Mesenchymal stem cell (in vitro differentiated cells and primary cell): ENCODE results near the gene EDRF1.

Source experiments
- DNase-seq: peaks from one replicate; pipeline ENCODE4 v3.0.0-alpha.2; 2013
- H2AFZ ChIP-seq: one replicate; pipeline ENCODE4 v1.6.1; 2013; ENCODE audit warnings: low read depth, mild to moderate bottlenecking, control low read depth, inconsistent platforms, low read length, moderate library complexity
- H2AK5ac ChIP-seq: 2 replicates; pipeline ENCODE4 v1.6.1; 2013; ENCODE audit warnings: low read length, moderate library complexity, mild to moderate bottlenecking, inconsistent platforms; ENCODE audit not compliant: severe bottlenecking
- H2BK120ac ChIP-seq: one replicate; pipeline ENCODE4 v1.6.1; 2013; ENCODE audit warnings: low read depth, mild to moderate bottlenecking, inconsistent platforms, low read length, moderate library complexity
- H2BK12ac ChIP-seq, 2 experiments: one replicate each; pipeline ENCODE4 v1.6.1; 2013; ENCODE audit warnings: inconsistent platforms in 2 of 2, low read length in 2 of 2, mild to moderate bottlenecking in 2 of 2, moderate library complexity in 2 of 2, control low read depth in 1 of 2
- H2BK15ac ChIP-seq: one replicate; pipeline ENCODE4 v1.6.1; 2013; ENCODE audit warnings: mild to moderate bottlenecking, low read depth, inconsistent platforms; ENCODE audit not compliant: poor library complexity, severe bottlenecking
- H2BK5ac ChIP-seq: 2 replicates; pipeline ENCODE4 v1.6.1; 2013; ENCODE audit warnings: low read depth, mild to moderate bottlenecking, low read length, control low read depth, inconsistent platforms; ENCODE audit not compliant: poor library complexity, severe bottlenecking
- H3K14ac ChIP-seq, 2 experiments: one replicate each; pipeline ENCODE4 v1.6.1; 2013; ENCODE audit warnings: inconsistent platforms in 2 of 2, low read length in 2 of 2, control low read depth in 1 of 2, mild to moderate bottlenecking in 1 of 2, moderate library complexity in 1 of 2
- H3K18ac ChIP-seq, 2 experiments: one replicate each; pipeline ENCODE4 v1.6.1; 2013; ENCODE audit warnings: inconsistent platforms in 2 of 2, low read length in 2 of 2, control low read depth in 1 of 2, low read depth in 1 of 2, mild to moderate bottlenecking in 1 of 2
- H3K23ac ChIP-seq, 2 experiments: one replicate each; pipeline ENCODE4 v1.6.1; 2013; ENCODE audit warnings: inconsistent platforms in 2 of 2, low read length in 2 of 2, mild to moderate bottlenecking in 2 of 2, moderate library complexity in 2 of 2, control low read depth in 1 of 2
- H3K27ac ChIP-seq: 2 replicates; pipeline ENCODE4 v1.5.1; 2013; ENCODE audit warnings: mild to moderate bottlenecking, moderate library complexity, low read length, control low read depth, inconsistent platforms; ENCODE audit not compliant: poor library complexity, severe bottlenecking
- H3K27me3 ChIP-seq, 2 experiments: 2 replicates each; pipeline versions ENCODE4 v1.6.1 to v1.7.0; 2013; ENCODE audit warnings: low read length in 2 of 2, mild to moderate bottlenecking in 2 of 2, moderate library complexity in 2 of 2, control low read depth in 1 of 2, inconsistent platforms in 1 of 2; ENCODE audit not compliant: control insufficient read depth in 1 of 2, insufficient read depth in 1 of 2
- H3K36me3 ChIP-seq, 2 experiments: 2 replicates each; pipeline versions ENCODE4 v1.6.1 to v1.7.0; 2013; ENCODE audit warnings: low read length in 2 of 2, control low read depth in 1 of 2, inconsistent platforms in 1 of 2, low read depth in 1 of 2, mild to moderate bottlenecking in 1 of 2; ENCODE audit not compliant: insufficient read depth in 2 of 2, control insufficient read depth in 1 of 2
- H3K4ac ChIP-seq, 2 experiments: one replicate each; pipeline ENCODE4 v1.6.1; 2013; ENCODE audit warnings: inconsistent platforms in 2 of 2, low read length in 2 of 2, mild to moderate bottlenecking in 2 of 2, moderate library complexity in 2 of 2, control low read depth in 1 of 2, low read depth in 1 of 2
- H3K4me1 ChIP-seq: 2 replicates; pipeline ENCODE4 v1.6.1; 2013; ENCODE audit warnings: low read depth, low read length, control low read depth; ENCODE audit not compliant: control insufficient read depth, insufficient read depth
- H3K4me2 ChIP-seq: 2 replicates; pipeline ENCODE4 v1.6.1; 2013; ENCODE audit warnings: low read length, mild to moderate bottlenecking, inconsistent platforms; ENCODE audit not compliant: poor library complexity, severe bottlenecking
- H3K4me3 ChIP-seq, 2 experiments: 2 replicates each; pipeline versions ENCODE4 v1.5.1 to v1.7.0; 2013; ENCODE audit warnings: low read length in 2 of 2, mild to moderate bottlenecking in 2 of 2, control low read depth in 1 of 2, low read depth in 1 of 2; ENCODE audit not compliant: insufficient read depth in 1 of 2
- H3K79me1 ChIP-seq: replicated peaks from 2 replicates; pipeline ENCODE4 v1.6.1; 2013; ENCODE audit warnings: mild to moderate bottlenecking, control low read depth, low read length, inconsistent platforms; ENCODE audit not compliant: poor library complexity, severe bottlenecking
- H3K9ac ChIP-seq: 2 replicates; pipeline ENCODE4 v1.7.0; 2013; ENCODE audit warnings: mild to moderate bottlenecking, low read length, moderate library complexity
- H3K9me3 ChIP-seq: 2 replicates; pipeline ENCODE4 v1.7.0; 2013; ENCODE audit warnings: mild to moderate bottlenecking, low read length; ENCODE audit not compliant: control insufficient read depth
- H4K8ac ChIP-seq: one replicate; pipeline ENCODE4 v1.6.1; 2013; ENCODE audit warnings: inconsistent platforms, mild to moderate bottlenecking, low read length, moderate library complexity
- H4K91ac ChIP-seq: one replicate; pipeline ENCODE4 v1.6.1; 2013; ENCODE audit warnings: mild to moderate bottlenecking, low read length, inconsistent platforms
- WGBS: methylation state at CpG from one replicate; pipeline ENCODE4 v1.1.7; 2013; ENCODE audit warnings: mixed read lengths; 5-methylcytosine and 5-hydroxymethylcytosine counted together

The EDRF1 gene

GRCh38 chr10:125739994-125740679, 20.6 kb downstream of the EDRF1 start:
- Histone ChIP-seq H4K8ac (no peak overlapping the region), H3K79me1 (peaks cover 8% of the 10 kb centered on the region), H2AFZ (no peak overlapping the region), H2BK5ac (no peak overlapping the region), H3K4ac (no peak overlapping the region), H3K23ac (no peak overlapping the region), H2BK12ac (no peak overlapping the region), H2BK120ac (no peak overlapping the region), H3K27me3 (no peaks in the 10 kb centered on the region), H3K9ac (no peak overlapping the region), H3K4me2 (no peak overlapping the region), H3K4me1 (no peaks in the 10 kb centered on the region), H3K9me3 (no peaks in the 10 kb centered on the region), H2AK5ac (no peak overlapping the region), H3K27ac (no peak overlapping the region), H3K14ac (no peak overlapping the region), H2BK15ac (no peak overlapping the region), H3K36me3 (peaks cover 27 to 96% of the 10 kb centered on the region in 2 experiments), H3K18ac (no peak overlapping the region), H3K4me3 (no peak overlapping the region), H4K91ac (no peak overlapping the region)
- no peak for DNase-seq
- 95% methylated on average over 6 of the region's 7 CpGs for WGBS

GRCh38 chr10:125742465-125742864, 23.0 kb downstream of the EDRF1 start:
- no peak overlapping the region for H3K23ac ChIP-seq
- H4K8ac ChIP-seq: no peak overlapping the region
- H2AK5ac ChIP-seq: no peak overlapping the region
- no peaks in the 10 kb centered on the region for H3K27me3 ChIP-seq
- peaks cover 34 to 96% of the 10 kb centered on the region in 2 experiments for H3K36me3 ChIP-seq
- no peak overlapping the region for H2AFZ ChIP-seq
- WGBS: no CpG with 5 or more reads among the region's 2 CpGs
- no peaks in the 10 kb centered on the region for H3K9me3 ChIP-seq
- no peaks in the 10 kb centered on the region for H3K4me1 ChIP-seq
- no peak overlapping the region for H2BK15ac ChIP-seq
- no peak overlapping the region for H3K18ac ChIP-seq
- H3K4ac ChIP-seq: no peak overlapping the region
- H3K27ac ChIP-seq: no peak overlapping the region
- no peak overlapping the region for H3K9ac ChIP-seq
- peak; percentile 7 for DNase-seq
- no peak overlapping the region for H2BK120ac ChIP-seq
- H2BK5ac ChIP-seq: no peak overlapping the region
- no peak overlapping the region for H3K4me3 ChIP-seq
- H2BK12ac ChIP-seq: no peak overlapping the region
- H3K14ac ChIP-seq: no peak overlapping the region
- no peak overlapping the region for H4K91ac ChIP-seq
- peaks cover 2% of the 10 kb centered on the region for H3K79me1 ChIP-seq
- no peak overlapping the region for H3K4me2 ChIP-seq

DNA sequence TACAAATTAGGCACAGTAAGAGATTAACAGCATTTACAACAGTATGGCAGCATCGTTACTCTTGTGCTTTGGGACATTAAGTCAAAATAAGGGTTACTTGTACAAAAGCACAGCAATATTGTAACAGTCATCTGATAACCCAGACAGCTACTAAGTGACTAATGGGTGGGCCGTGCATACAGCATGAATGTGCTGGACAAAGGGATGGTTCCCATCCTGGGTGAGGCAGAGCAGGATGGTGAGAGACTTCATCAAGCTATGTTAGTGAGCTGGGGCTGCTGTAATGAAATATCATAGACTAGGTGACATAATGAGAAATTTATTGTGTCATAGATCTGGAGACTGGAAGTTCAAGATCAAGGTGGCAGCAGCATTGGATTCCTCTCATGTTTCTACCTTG, 25.4 kb downstream of the EDRF1 start:
- Histone ChIP-seq H4K8ac (no peak overlapping the region), H3K9ac (no peak overlapping the region), H2AK5ac (no peak overlapping the region), H3K27ac (no peak overlapping the region), H3K4me3 (no peak overlapping the region), H2BK12ac (no peak overlapping the region), H2BK120ac (no peak overlapping the region), H3K4ac (no peak overlapping the region), H4K91ac (no peak overlapping the region), H3K4me1 (no peaks in the 10 kb centered on the region), H3K9me3 (no peaks in the 10 kb centered on the region), H2BK15ac (no peak overlapping the region), H3K79me1 (no peaks in the 10 kb centered on the region), H2BK5ac (no peak overlapping the region), H3K14ac (no peak overlapping the region), H3K18ac (no peak overlapping the region), H3K36me3 (peaks cover 35 to 96% of the 10 kb centered on the region in 2 experiments), H3K27me3 (no peaks in the 10 kb centered on the region), H3K23ac (no peak overlapping the region), H2AFZ (no peak overlapping the region), H3K4me2 (no peak overlapping the region)
- no peak for DNase-seq
- WGBS: 100% methylated on average over 2 of the region's 2 CpGs

GRCh38 chr10:125747417-125747816, 27.9 kb downstream of the EDRF1 start:
- H3K4me1 ChIP-seq: no peaks in the 10 kb centered on the region
- no peak overlapping the region for H2BK12ac ChIP-seq
- no peak overlapping the region for H3K18ac ChIP-seq
- peaks cover 32 to 97% of the 10 kb centered on the region in 2 experiments for H3K36me3 ChIP-seq
- no peak overlapping the region for H3K4me3 ChIP-seq
- WGBS: 98% methylated on average over 4 of the region's 5 CpGs
- peaks cover 9% of the 10 kb centered on the region for H3K79me1 ChIP-seq
- no peak overlapping the region for H3K9ac ChIP-seq
- no peaks in the 10 kb centered on the region for H3K9me3 ChIP-seq
- H2AFZ ChIP-seq: no peak overlapping the region
- no peaks in the 10 kb centered on the region for H3K27me3 ChIP-seq
- no peak overlapping the region for H2BK5ac ChIP-seq
- no peak overlapping the region for H3K14ac ChIP-seq
- H2BK15ac ChIP-seq: no peak overlapping the region
- H3K4me2 ChIP-seq: no peak overlapping the region
- no peak overlapping the region for H2BK120ac ChIP-seq
- no peak overlapping the region for H3K4ac ChIP-seq
- H4K91ac ChIP-seq: no peak overlapping the region
- H2AK5ac ChIP-seq: no peak overlapping the region
- H4K8ac ChIP-seq: no peak overlapping the region
- no peak for DNase-seq
- H3K27ac ChIP-seq: no peak overlapping the region
- no peak overlapping the region for H3K23ac ChIP-seq
